HG03139 (cell line): ENCODE results near the gene RGP1.
A peak's percentile ranks its signal among the peaks of the same experiment; 100 is the strongest.

Source experiments
- ATAC-seq: cut with Tn5 transposase; IDR thresholded peaks from one replicate; pipeline ENCODE4 v1.9.1; 2021; ENCODE audit not compliant: unreplicated experiment

The RGP1 gene

DNA sequence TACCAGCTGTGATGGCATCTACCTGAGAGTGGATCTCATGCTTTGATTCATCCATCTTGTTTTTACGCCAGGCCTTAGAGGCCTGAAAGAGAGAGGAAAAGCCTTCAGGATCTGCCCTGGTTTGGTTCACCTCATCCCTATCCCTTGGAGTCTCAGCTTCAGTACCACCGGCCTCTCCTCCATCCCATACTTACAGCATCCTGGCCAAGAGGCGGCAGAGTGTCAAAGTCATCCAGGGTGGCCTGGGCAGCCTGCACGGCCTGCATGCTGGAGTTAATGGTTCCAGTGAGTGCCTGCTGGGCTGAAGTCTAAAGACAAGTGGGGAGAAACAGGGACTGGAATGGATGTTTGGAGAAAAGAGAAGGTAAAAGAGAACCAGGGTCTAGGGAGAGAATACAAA, 29.5 kb upstream of the RGP1 start:
- no peak for ATAC-seq

GRCh38 chr9:35723426-35723825, 25.7 kb upstream of the RGP1 start:
- no peak for ATAC-seq

DNA sequence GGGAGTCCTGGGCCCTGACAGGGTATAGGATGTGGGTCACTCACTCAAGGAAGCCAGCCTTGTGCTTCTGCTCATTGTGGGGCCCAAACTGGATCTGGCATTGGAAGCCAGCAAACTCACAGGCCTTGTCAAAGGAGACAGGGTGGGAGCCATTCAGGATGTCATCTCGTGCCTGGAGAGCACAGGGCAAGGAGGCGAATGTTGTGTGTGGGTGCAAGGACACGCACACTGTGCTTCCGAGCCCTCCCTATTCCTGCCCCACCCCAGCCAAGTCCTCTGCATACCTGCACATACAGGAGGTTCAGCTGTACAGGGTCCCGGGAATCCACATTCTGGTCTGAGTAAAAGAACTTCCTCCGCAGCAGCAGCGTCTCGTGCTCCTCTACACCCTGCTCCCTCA, 25.2 kb upstream of the RGP1 start:
- ATAC-seq: no peak

DNA sequence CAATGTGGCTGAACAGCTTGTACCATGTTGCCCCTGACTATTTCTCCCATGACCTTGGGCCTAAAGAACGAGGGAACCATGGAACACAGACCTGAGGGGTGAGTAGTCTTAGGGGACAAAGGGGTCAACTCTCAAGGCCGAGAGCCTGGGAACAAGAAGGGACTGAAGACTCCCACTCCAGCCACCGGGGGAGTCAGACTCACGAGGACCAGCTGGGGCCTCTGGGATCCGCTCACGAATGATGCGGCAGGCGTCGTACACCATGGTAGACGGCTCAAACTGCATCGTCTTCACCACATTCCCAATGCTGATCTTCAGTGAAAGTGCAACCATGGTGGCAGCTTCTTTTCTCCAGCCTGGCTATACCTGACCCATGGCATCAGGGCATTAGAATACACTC, 23.7 kb upstream of the RGP1 start:
- no peak for ATAC-seq

DNA sequence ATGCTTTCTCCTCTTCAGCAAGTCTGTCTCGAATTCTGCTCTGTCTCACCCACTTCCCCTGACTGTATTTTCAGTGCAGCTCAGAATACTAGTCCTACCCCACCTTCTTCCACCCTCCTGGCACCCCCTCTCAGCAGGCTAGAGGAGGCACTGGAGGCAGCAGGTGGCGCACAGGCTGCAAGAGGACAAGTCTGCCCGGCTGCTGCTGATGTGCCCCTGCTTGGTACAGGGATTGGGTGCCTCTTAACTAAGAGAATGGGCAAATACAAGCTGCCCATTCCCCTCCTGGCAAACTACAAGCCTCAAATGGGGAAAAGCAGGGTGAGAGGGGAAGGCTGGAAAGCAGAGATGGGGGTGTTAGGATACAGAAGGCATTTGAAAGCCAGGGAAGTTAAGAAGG, 22.2 kb upstream of the RGP1 start:
- no peak for ATAC-seq

- ATAC-seq: no peak
Observed at GRCh38 chr9:35727676-35728040, 21.4 kb upstream of the RGP1 start.

GRCh38 chr9:35728041-35728971, 20.8 kb upstream of the RGP1 start:
- no peak for ATAC-seq

GRCh38 chr9:35729101-35729500, 20.0 kb upstream of the RGP1 start:
- no peak for ATAC-seq

DNA sequence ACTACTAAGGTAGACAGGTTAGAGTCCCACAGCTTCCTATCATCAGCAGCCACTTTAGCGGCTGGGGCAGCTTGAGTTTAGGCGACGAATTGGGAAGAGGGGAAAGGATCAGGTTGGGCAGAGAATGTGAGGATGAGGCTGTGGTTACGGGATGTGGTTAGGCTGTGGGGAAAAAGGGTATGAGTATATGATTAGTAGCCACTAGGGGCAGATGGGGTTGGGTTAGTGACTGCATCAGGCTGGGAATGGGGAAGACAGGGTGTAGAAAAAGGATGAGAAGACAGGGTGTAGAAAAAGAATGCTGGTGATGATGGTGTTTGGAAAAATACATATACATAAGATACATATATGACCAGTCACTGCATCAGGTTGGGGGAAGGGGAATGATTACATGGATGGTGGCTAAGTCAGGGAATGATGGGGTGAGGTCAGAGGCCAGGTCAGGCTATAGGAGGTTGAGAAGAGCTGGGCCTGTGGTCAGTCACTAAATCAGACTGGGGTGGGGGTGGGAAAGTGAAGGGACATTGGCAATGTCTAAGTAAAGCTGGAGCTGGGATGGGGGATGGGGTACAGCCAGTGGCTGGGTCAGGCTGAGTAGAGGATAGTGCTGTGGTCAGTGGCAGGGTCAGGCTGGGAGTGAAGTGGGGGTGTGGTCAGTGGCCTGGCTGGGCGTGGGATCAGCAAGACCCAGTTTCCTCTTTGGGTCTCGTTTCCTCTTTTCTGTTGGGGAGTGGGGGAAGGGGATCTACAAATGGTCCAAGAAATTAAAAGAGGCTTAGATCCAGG, 19.2 kb upstream of the RGP1 start:
- no peak for ATAC-seq

GRCh38 chr9:35730486-35730854, 18.6 kb upstream of the RGP1 start:
- no peak for ATAC-seq

- no peak for ATAC-seq
Observed at GRCh38 chr9:35731415-35732184, 17.5 kb upstream of the RGP1 start.

DNA sequence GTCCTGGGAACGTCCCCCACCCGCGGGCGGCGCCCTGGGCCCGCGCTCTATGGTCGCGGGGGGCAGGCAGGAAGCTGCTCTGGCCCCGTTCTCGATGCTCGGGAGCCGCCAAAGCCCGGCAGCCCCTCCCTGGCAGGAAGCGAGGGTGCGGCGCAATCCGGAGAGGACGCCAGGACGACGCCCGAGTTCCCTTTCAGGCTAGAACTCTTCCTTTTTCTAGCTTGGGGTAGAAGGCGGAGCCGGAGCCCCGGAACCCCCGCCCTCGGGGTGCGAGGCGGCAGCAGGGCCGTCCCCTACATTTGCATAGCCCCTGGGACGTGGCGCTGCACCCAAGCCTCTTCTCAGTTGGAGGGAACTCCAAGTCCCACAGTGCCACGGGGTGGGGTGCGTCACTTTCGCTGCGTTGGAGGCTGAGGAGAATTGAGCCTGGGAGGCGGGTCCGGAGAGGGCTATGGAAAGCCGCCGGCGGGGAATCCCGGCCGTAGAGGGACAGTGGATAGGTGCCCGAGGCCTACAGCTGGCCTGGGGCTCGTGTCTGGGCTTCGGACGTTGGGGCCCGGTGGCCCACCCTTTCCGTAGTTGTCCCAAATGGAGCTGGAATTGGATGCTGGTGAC, 16.8 kb upstream of the RGP1 start, which contains the start of the genes CREB3 and TLN1:
CREB3 (plus strand) TSS at position 482 of the 615 bp plus-strand sequence; CDS start at position 589, 107 bp downstream.
TLN1 (minus strand) TSS at position 11 of the 615 bp plus-strand sequence. CDS start 6,501 bp downstream, outside the sequence.
- peak; percentile 73 for ATAC-seq

DNA sequence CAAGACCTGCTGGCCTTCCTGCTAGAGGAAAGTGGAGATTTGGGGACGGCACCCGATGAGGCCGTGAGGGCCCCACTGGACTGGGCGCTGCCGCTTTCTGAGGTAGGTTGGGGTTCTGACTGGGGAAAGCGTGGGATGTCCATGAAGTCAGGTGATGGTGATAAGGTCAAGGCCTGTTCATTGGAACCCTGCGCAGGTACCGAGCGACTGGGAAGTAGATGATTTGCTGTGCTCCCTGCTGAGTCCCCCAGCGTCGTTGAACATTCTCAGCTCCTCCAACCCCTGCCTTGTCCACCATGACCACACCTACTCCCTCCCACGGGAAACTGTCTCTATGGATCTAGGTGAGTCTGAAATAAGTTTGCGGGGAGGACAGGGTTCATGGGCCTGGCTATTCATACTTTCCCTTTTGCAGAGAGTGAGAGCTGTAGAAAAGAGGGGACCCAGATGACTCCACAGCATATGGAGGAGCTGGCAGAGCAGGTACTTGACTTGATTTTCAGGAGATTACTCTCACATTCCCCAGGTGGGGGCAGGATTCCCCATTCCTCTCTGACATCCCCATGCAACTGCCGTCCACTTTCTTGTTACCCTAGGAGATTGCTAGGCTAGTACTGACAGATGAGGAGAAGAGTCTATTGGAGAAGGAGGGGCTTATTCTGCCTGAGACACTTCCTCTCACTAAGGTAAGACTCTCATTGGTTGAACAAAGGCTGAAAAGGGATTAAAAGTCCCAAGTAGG, 16.1 kb upstream of the RGP1 start:
- no peak for ATAC-seq

GRCh38 chr9:35734096-35734495, 15.0 kb upstream of the RGP1 start:
- no peak for ATAC-seq

GRCh38 chr9:35736201-35736633, 12.9 kb upstream of the RGP1 start:
- ATAC-seq: no peak

GRCh38 chr9:35737143-35737542, 11.9 kb upstream of the RGP1 start:
- no peak for ATAC-seq

DNA sequence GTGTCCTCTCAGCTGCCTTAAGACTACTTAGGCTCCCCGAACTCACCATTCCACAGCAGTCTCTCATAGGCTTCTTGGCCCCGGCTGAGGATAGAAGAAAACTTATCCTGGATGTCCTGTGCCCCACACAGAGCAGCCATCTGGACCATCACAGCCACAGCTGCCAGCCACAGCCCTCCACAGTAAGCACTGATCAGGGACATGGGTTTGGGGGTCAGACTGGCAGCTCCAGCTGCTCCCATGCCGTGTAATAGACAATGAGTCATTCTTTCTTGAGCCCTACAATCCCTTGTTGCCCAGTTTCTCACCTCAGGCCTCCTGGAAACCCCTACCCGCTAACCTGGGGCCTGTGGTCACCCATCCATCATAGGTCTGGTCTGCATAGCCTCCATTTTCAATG, 10.9 kb upstream of the RGP1 start:
- no peak for ATAC-seq

- ATAC-seq: no peak
Observed at GRCh38 chr9:35738924-35739323, 10.2 kb upstream of the RGP1 start.

- ATAC-seq: no peak
Observed at GRCh38 chr9:35740243-35740642, 8.8 kb upstream of the RGP1 start.

DNA sequence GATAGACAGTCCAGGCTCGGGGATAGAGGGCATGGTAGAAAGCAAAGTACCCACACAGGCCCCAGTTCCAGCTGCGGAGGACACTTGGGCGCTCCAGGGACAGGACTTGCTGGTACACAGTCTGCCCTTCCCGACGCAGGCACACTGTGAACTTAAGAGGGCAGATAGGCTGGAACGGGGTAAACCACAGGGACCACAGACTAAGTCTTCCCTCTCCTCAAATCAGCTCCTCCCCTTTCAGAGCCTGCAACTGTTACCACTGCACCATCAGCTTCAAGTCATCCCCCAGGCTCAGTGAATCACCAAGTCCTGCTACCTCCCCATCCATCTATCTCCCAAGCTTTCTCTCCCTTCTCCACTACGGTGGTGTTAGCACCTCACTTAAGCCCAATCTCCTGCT, 7.3 kb upstream of the RGP1 start:
- no peak for ATAC-seq
